ACC112 (cell line): ENCODE measurements around the gene R3HCC1L.

ENCODE experiments used
- H2AFZ ChIP-seq: fragments of 200-600 bp; sonication (generic); one replicate; pipeline ENCODE4 v1.6.0; 2017; ENCODE audit warnings: antibody characterized with exemption, low read length; ENCODE audit not compliant: unreplicated experiment
- H3K27ac ChIP-seq: fragments of 200-600 bp; sonication (generic); 2 replicates; pipeline ENCODE4 v1.5.1; 2014; ENCODE audit warnings: low read depth, mild to moderate bottlenecking, antibody characterized with exemption, low read length, moderate library complexity
- H3K27me3 ChIP-seq: fragments of 200-600 bp; sonication (generic); 2 replicates; pipeline ENCODE4 v1.6.1; 2014; ENCODE audit warnings: mild to moderate bottlenecking, antibody characterized with exemption, low read length, moderate library complexity, mixed read lengths; ENCODE audit not compliant: insufficient read depth
- H3K36me3 ChIP-seq: fragments of 200-600 bp; sonication (generic); 2 replicates; pipeline ENCODE4 v1.6.1; 2016; ENCODE audit warnings: mild to moderate bottlenecking, antibody characterized with exemption, low read length, moderate library complexity, mixed read lengths; ENCODE audit not compliant: insufficient read depth
- H3K4me1 ChIP-seq: fragments of 200-600 bp; sonication (generic); one replicate; pipeline ENCODE4 v1.6.1; 2016; ENCODE audit warnings: low read length, mixed read lengths; ENCODE audit not compliant: insufficient read depth, unreplicated experiment, control insufficient read depth
- H3K4me3 ChIP-seq: fragments of 200-600 bp; sonication (generic); 2 replicates; pipeline ENCODE4 v1.5.1; 2014; ENCODE audit warnings: mild to moderate bottlenecking, low read depth, low read length
- H3K79me2 ChIP-seq: fragments of 200-600 bp; sonication (generic); one replicate; pipeline ENCODE4 v1.6.0; 2016; ENCODE audit warnings: low read length; ENCODE audit not compliant: control insufficient read depth, unreplicated experiment, insufficient read depth

Gene R3HCC1L

DNA sequence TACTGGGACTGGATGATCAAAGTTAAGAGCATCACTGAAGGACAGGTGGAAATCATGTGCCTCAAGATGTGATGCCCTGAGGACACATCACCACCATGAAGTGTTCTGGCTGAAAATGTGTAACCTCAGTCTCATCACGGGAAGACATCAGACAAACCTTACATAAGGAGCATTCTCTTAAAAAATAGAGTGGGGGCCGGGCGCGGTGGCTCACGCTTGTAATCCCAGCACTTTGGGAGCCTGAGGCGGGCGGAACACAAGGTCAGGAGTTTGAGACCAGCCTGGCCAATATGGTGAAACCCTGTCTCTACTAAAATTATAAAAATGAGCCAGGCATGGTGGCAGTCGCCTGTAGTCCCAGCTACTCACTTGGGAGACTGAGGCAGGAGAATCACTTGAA, 67.9 kb downstream of the R3HCC1L start:
- Histone ChIP-seq H3K27ac (no peak overlapping the region), H3K79me2 (no peaks in the 10 kb centered on the region), H2AFZ (no peak overlapping the region), H3K4me3 (no peak overlapping the region), H3K4me1 (no peaks in the 10 kb centered on the region), H3K27me3 (no peaks in the 10 kb centered on the region), H3K36me3 (no peaks in the 10 kb centered on the region)

DNA sequence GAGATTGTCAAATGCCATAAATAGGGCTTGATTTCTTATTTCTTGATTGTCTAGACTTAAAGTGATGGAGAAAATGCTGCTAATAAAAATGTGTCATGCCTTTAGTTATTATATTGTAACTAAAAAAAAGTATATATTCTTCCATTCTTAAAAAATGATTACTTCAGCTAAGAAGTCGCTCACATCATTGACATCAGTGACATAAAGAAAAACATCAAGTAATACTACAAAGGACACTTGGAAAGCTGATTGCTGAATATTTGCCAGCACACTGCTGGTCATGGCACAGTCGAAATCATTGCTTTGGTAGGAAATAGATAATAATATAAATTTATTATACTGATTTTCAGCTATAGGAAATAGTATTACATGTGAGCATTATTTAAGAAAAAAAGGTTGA, 70.9 kb downstream of the R3HCC1L start:
- H3K36me3 ChIP-seq, result peaks cover 7% of the 10 kb centered on the region; the same call in 1 of the 2 replicates
- H3K4me1 ChIP-seq, result no peaks in the 10 kb centered on the region
- H3K27ac ChIP-seq, result no peak overlapping the region
- no peaks in the 10 kb centered on the region for H3K79me2 ChIP-seq
- no peaks in the 10 kb centered on the region for H3K27me3 ChIP-seq
- no peak overlapping the region for H2AFZ ChIP-seq
- H3K4me3 ChIP-seq, result no peak overlapping the region

DNA sequence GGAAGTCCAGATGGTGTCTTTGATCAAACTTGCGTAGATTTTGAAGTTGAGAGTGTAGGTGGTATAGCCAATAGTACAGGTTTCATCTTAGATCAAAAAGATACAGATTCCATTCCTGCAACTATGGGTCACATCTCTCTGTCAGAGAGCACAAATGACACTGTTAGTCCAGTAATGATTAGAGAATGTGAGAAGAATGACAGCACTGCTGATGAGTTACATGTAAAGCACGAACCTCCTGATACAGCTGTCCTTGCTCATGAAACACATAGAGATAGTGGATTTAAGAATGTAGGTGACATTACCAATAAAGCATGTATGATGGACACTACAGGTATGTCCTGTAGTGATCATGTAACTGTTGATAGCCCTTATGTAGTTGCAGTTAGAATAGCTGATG, 74.5 kb downstream of the R3HCC1L start:
- Histone ChIP-seq H3K36me3 (peaks cover 10% of the 10 kb centered on the region; the same call in 1 of the 2 replicates), H3K4me1 (no peaks in the 10 kb centered on the region), H2AFZ (no peak overlapping the region), H3K79me2 (no peaks in the 10 kb centered on the region), H3K27ac (no peak overlapping the region), H3K4me3 (no peak overlapping the region), H3K27me3 (no peaks in the 10 kb centered on the region)

DNA sequence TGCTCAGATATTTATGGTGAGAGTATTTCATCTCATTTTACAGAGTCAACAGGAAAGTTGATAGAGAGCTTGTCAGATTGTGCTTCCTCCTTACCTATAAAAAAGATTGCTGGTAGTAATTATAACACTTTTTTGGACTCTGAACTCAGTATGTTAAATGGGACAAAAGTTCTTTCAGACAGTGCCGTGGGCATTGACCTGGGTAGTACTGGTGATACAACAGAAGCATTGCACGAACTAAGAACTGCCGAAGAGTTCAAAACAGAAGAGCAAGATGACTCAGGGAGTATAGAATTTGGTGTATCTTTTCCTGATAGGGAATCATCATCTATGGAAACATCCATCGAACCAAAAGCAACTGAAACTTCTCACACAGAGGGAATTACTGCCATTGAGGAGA, 75.0 kb downstream of the R3HCC1L start:
- peaks cover 10% of the 10 kb centered on the region; the same call in 1 of the 2 replicates for H3K36me3 ChIP-seq
- H3K27me3 ChIP-seq, result no peaks in the 10 kb centered on the region
- no peak overlapping the region for H3K27ac ChIP-seq
- no peak overlapping the region for H3K4me3 ChIP-seq
- H3K4me1 ChIP-seq, result no peaks in the 10 kb centered on the region
- no peak overlapping the region for H2AFZ ChIP-seq
- no peaks in the 10 kb centered on the region for H3K79me2 ChIP-seq

DNA sequence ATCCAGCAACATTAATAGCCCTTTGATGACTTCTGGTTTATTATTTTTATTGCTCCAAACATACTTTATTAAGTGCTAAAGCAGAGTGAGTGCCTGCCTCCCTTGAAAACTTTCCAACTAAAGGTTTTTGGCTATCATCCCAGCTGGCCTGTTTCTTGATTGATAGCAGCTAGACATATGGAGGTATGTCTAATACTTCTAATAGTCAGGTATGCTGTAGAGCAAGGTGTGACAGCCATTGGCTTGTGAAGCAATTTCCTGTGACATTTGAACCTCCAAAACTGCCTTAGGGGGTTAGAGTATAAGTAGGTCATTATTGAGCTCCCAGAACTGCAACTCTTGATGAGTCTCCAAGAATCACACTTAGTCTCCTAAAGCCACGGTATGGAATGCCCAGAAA, 77.7 kb downstream of the R3HCC1L start:
- Histone ChIP-seq H2AFZ (no peak overlapping the region), H3K27ac (no peak overlapping the region), H3K36me3 (peaks cover 13% of the 10 kb centered on the region), H3K4me3 (no peak overlapping the region), H3K79me2 (no peaks in the 10 kb centered on the region), H3K4me1 (no peaks in the 10 kb centered on the region), H3K27me3 (no peaks in the 10 kb centered on the region)

DNA sequence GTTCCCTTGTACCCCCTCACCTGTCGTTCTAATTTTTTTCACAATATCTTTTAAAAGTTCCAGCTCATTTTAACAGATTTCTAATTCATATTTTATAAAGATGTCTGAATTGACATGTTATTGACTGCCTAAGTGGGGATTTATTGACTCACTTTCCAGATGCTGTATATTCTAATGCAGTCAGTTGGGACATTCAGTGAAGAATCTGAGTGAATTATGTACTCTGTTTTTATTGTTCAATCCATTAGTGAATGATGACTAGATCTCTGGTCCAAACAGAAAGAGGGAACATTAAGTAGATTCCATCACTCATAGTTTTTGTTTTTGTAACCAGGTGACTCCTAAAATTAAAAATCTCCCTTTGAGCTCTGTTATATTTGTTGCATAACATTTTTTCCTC, 79.3 kb downstream of the R3HCC1L start:
- H2AFZ ChIP-seq, result no peak overlapping the region
- no peaks in the 10 kb centered on the region for H3K27me3 ChIP-seq
- H3K36me3 ChIP-seq, result peaks cover 11% of the 10 kb centered on the region
- H3K27ac ChIP-seq, result no peak overlapping the region
- no peak overlapping the region for H3K4me3 ChIP-seq
- H3K4me1 ChIP-seq, result no peaks in the 10 kb centered on the region
- no peaks in the 10 kb centered on the region for H3K79me2 ChIP-seq

DNA sequence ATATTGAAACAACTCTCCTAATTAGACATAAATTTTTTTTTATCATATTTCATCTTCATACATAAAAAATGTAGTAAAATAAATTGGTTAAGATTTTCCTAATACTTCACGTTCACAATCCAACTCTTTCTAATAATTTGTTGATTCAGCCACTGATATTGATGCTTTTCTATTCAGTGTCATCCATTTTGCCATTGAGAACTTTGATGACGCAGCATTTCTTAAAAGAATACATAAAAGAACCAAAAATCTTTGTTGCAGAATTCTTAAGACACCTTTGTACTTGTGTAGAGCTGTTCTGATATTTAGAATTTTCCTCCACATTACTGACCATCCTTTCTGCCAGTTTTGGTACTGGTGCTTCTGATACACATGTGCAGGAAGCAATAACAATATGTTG, 80.9 kb downstream of the R3HCC1L start:
- H3K79me2 ChIP-seq, result peaks cover 12% of the 10 kb centered on the region
- no peaks in the 10 kb centered on the region for H3K4me1 ChIP-seq
- no peak overlapping the region for H3K27ac ChIP-seq
- no peak overlapping the region for H2AFZ ChIP-seq
- peaks cover 17% of the 10 kb centered on the region for H3K36me3 ChIP-seq
- no peak overlapping the region for H3K4me3 ChIP-seq
- no peaks in the 10 kb centered on the region for H3K27me3 ChIP-seq

DNA sequence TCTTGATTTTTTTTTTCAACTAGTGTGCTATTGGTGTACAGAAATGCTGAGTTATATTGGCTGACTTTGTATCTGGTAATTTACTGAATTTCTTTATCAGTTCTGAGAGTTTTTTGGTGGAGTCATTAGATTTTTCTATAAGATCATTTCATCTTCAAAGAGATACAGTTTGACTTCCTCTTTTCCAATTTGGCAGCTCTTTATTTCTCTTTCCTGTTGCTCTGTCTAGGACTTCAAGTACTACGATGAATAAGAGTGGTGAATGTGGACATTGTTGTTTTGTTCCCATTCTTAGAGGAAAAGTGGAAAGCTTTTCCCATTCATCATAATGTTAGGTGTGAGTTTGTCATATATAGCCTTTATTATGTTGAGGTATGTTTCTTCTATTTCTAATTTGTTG, 83.3 kb downstream of the R3HCC1L start:
- peaks cover 14% of the 10 kb centered on the region for H3K36me3 ChIP-seq
- peaks cover 12% of the 10 kb centered on the region for H3K79me2 ChIP-seq

DNA sequence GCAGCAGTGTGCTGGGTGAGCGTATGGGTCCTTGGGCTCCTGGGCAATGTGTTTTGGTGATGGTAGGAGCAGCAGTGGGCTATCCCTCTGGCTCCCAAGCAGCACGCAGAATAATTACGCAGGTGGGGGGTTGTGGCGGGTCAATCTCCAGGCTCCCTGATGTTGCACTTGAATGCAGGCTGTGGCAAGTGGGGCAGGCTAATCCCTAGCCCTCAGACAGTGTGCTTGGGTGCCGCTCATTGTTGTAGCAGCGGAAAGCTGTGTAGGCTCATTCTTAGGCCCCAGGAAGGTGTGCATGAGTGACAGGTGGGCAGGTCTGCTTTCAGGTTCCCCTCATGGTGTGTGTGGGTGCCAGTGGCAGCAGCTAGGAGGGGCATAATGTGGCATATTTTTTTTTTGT, 89.4 kb downstream of the R3HCC1L start:
- no peak overlapping the region for H3K4me3 ChIP-seq
- H3K4me1 ChIP-seq, result peaks cover 7% of the 10 kb centered on the region
- peaks cover 19% of the 10 kb centered on the region for H3K36me3 ChIP-seq
- no peak overlapping the region for H3K27ac ChIP-seq
- H3K27me3 ChIP-seq, result no peaks in the 10 kb centered on the region
- no peak overlapping the region for H2AFZ ChIP-seq
- peaks cover 34% of the 10 kb centered on the region for H3K79me2 ChIP-seq

More for the DNA sequence above, 83.3 kb downstream of the R3HCC1L start:
- Histone ChIP-seq H3K27ac (no peak overlapping the region), H3K4me3 (no peak overlapping the region), H3K4me1 (no peaks in the 10 kb centered on the region), H2AFZ (no peak overlapping the region), H3K27me3 (no peaks in the 10 kb centered on the region)

DNA sequence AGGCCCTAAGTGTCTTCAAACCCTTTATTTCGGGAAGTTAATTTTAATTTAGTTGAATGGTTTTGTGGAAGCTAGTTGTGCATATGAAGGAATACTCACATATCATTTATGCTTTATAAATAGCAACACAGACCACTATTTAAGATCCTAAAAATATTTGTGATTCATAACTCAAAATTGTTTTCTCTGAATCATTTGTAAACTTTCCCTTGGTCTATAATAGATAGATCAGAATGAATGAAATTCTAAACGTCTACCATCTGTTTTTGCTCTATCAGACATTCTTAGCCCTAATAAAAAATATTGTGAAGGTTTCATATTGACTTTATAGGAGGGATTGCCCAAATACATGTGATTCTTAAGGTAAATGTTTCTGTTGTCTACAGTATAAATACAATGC, 90.1 kb downstream of the R3HCC1L start:
- Histone ChIP-seq H3K4me1 (peaks cover 7% of the 10 kb centered on the region), H3K79me2 (peaks cover 30% of the 10 kb centered on the region), H3K27ac (no peak overlapping the region), H2AFZ (no peak overlapping the region), H3K4me3 (no peak overlapping the region), H3K27me3 (no peaks in the 10 kb centered on the region), H3K36me3 (peaks cover 17% of the 10 kb centered on the region)

DNA sequence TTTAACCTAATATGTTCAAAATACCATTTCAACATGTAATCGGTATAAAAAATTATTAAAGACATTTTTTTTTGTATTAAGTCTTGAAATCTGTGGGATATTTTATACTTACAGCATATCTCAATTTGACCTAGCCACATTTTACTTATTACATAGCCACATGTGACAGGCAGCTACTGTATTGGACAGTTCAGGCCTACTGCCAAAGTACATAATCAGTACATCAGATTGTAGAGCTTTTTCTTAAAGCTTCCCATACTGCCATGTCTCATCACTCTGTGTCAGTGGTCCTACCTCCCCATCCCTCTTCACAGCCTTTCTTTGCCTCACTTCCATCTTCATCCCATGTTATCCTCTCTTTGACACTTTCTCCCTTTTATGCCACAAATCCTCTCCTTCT, 90.5 kb downstream of the R3HCC1L start:
- Histone ChIP-seq H2AFZ (no peak overlapping the region), H3K4me3 (no peak overlapping the region), H3K79me2 (peaks cover 25% of the 10 kb centered on the region), H3K27ac (no peak overlapping the region), H3K4me1 (peaks cover 7% of the 10 kb centered on the region), H3K27me3 (no peaks in the 10 kb centered on the region), H3K36me3 (peaks cover 12% of the 10 kb centered on the region)
